H1 (cell line): ENCODE data around the gene ITFG2. TPM values are rescaled to one million over a fixed set of nuclear protein-coding genes. Genes with fewer than 3 reads are reported as not detected.

Experiments
- CBX5 ChIP-seq: fragments of 300-800, 300-1000 bp; sonication (generic); IDR thresholded peaks from 2 replicates; pipeline ENCODE4 v1.7.1; 2016; ENCODE audit warnings: antibody characterized with exemption, low read length, low read depth
- NANOG ChIP-seq: IDR thresholded peaks from 2 replicates; pipeline ENCODE4 v1.6.1; 2011; ENCODE audit warnings: low read length, low read depth, mild to moderate bottlenecking, inconsistent platforms; ENCODE audit not compliant: insufficient read depth, poor library complexity, severe bottlenecking
- RFX5 ChIP-seq: IDR thresholded peaks from 2 replicates; pipeline ENCODE4 v1.6.1; 2011; ENCODE audit warnings: low read depth, low read length, improper control_type of control experiment, borderline replicate concordance
- SAP30 ChIP-seq: fragments of 300-600 bp; sonication (generic); IDR thresholded peaks from 2 replicates; pipeline ENCODE4 v1.7.1; 2012; ENCODE audit warnings: low read length, moderate library complexity, mild to moderate bottlenecking, inconsistent platforms; ENCODE audit not compliant: insufficient read depth, insufficient replicate concordance
- TAF7 ChIP-seq: optimal IDR thresholded peaks from 2 replicates; pipeline ENCODE3; 2011; ENCODE audit warnings: low read depth, mild to moderate bottlenecking, inconsistent platforms, low read length, moderate library complexity, borderline replicate concordance
- polyA plus RNA-seq, 7 experiments: library from polyadenylated mRNA; depleted of rRNA in 3 of 7; stranded (reverse) in 5 of 7; unstranded in 2 of 7; fragments of >200 nt in 5 of 7; fragments of 200-250 nt in 2 of 7; gene quantifications; 1 replicate in 5 of 7; 2 replicates in 1 of 7; 4 replicates in 1 of 7; pipeline versions ENCODE4 v1.2.1 to v1.2.3, GENCODE V29; 2011 to 2013; ENCODE audit warnings: missing spikeins in 2 of 7, mixed read lengths in 2 of 7
- total RNA-seq: library from RNA; stranded (reverse); fragmentation: NEBNext Ultra II Directional; extraction: Animal tissue kit (Norgen Biotek cat#: 25700); gene quantifications from 2 replicates; pipeline ENCODE4 v1.2.1, GENCODE V29; 2021

Gene ITFG2
- total and polyA plus RNA-seq, 2 of the 8 experiments (the other 6 are each of a cell fraction or from before 2014, with no cell fraction given), result 15.0 to 22.9 TPM

DNA sequence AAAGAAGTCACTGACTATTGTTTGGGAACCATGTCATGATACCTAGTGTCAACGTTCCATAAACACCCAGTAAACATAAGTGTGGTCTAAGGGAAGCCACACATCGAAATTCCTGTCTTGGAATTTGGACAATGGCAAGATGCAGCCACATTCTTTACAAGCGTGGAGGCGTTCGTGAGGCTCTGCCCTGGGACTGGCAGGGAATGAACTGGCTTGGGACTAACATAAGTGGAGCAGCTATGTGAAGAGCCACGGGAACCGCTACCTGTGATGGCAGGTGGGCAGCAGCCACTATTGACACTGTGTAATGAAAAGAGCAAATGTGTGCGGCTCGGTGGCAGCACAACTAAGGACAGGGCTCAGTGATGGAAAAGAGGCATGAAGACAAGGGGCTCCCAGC, 32.3 kb downstream of the ITFG2 start (continued):
- TF ChIP-seq SAP30 (no peak), RFX5 (no peak), NANOG (no peak), TAF7 (no peak), CBX5 (no peak)
